ENCODE measurements around the gene OR8K5. TPM values are rescaled to one million over a fixed set of nuclear protein-coding genes. Genes with fewer than 3 reads are reported as not detected.

Gene OR8K5
- total RNA-seq, 1 experiment from 2014 or later = not detected

DNA sequence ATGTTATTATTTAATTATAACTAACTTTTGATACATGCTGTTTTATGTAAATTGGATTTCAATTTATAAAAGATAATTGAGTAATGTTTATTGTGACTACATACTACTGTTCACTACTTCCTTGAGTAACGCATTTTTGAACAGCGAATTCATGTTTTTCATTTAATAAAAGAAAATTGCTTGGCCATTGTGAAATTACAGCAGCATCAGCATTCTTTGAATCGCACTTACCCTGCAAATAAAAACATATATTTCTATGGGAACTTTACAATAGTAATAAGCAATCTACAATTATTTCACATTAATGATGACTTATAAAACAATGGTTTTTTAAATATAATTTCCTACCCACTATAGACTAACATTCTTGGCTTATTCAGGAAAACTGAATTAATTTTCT lies 36.6 kb upstream of the OR8K5 start:
- CTCF ChIA-PET = no interaction called here
- BruUV-seq (replicated peaks) = no TSS peak

More for the DNA sequence above, 36.6 kb upstream of the OR8K5 start:
- no peak overlapping the region for H3K27ac ChIP-seq (ENCODE audit: low read depth, low read length)
- no peaks in the 10 kb centered on the region for H3K9me2 ChIP-seq (ENCODE audit: insufficient read depth)
- no peaks in the 10 kb centered on the region for H3K27me3 ChIP-seq (ENCODE audit: insufficient read depth, low read length)
- no peaks in the 10 kb centered on the region for H4K20me1 ChIP-seq (ENCODE audit: insufficient read depth)
- no peak overlapping the region for H3K4me3 ChIP-seq (replicated peaks in 1 of 2; ENCODE audit: low read depth in 1 of 2, low read length in 2 of 2)
- intact Hi-C loops (cut with micrococcal nuclease) = no loop called here
- H2AFZ ChIP-seq (ENCODE audit: low read depth, low read length, poor library complexity, severe bottlenecking) = no peak overlapping the region
- no peaks in the 10 kb centered on the region for H3K79me2 ChIP-seq (ENCODE audit: insufficient read depth, low read length)
- TF ChIP-seq FOSL1 (IDR thresholded peaks at IDR 0.05; ENCODE audit: low read depth) (no peak), POLR2A (IDR thresholded peaks at IDR 0.05; ENCODE audit: borderline replicate concordance, extremely low read depth, insufficient read depth, insufficient read length) (no peak), CEBPB (IDR thresholded peaks at IDR 0.05; ENCODE audit: low read depth) (no peak), SP1 (IDR thresholded peaks at IDR 0.05; ENCODE audit: low read depth) (no peak), TCF7L2 (IDR thresholded peaks at IDR 0.05; ENCODE audit: borderline replicate concordance, extremely low read depth, insufficient read depth, insufficient read length) (no peak), YY1 (IDR thresholded peaks at IDR 0.05; ENCODE audit: extremely low read depth, insufficient replicate concordance, low read depth, low read length) (no peak), EZH2phosphoT487 (IDR thresholded peaks at IDR 0.05; ENCODE audit: borderline replicate concordance) (no peak), EZH2 (IDR thresholded peaks at IDR 0.05) (no peak), ZFX (IDR thresholded peaks at IDR 0.05) (no peak), RAD21 (IDR thresholded peaks at IDR 0.05; ENCODE audit: low read depth) (no peak), ELF1 (IDR thresholded peaks at IDR 0.05; ENCODE audit: borderline replicate concordance, low read depth) (no peak), POLR2AphosphoS5 (IDR thresholded peaks at IDR 0.05; ENCODE audit: low read depth, low read length) (no peak), SIN3A (IDR thresholded peaks at IDR 0.05; ENCODE audit: low read depth) (no peak), SRF (IDR thresholded peaks at IDR 0.05; ENCODE audit: low read depth) (no peak), EGR1 (IDR thresholded peaks at IDR 0.05; ENCODE audit: low read depth) (no peak)
- TF ChIP-seq, protein P1, sequence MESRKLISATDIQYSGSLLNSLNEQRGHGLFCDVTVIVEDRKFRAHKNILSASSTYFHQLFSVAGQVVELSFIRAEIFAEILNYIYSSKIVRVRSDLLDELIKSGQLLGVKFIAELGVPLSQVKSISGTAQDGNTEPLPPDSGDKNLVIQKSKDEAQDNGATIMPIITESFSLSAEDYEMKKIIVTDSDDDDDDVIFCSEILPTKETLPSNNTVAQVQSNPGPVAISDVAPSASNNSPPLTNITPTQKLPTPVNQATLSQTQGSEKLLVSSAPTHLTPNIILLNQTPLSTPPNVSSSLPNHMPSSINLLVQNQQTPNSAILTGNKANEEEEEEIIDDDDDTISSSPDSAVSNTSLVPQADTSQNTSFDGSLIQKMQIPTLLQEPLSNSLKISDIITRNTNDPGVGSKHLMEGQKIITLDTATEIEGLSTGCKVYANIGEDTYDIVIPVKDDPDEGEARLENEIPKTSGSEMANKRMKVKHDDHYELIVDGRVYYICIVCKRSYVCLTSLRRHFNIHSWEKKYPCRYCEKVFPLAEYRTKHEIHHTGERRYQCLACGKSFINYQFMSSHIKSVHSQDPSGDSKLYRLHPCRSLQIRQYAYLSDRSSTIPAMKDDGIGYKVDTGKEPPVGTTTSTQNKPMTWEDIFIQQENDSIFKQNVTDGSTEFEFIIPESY (IDR thresholded peaks at IDR 0.05; ENCODE audit: extremely low read depth, insufficient replicate concordance, low read length) = no peak
- TF ChIP-seq, protein P2, sequence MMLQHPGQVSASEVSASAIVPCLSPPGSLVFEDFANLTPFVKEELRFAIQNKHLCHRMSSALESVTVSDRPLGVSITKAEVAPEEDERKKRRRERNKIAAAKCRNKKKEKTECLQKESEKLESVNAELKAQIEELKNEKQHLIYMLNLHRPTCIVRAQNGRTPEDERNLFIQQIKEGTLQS (IDR thresholded peaks at IDR 0.05) = no peak
- TF ChIP-seq, protein P3, sequence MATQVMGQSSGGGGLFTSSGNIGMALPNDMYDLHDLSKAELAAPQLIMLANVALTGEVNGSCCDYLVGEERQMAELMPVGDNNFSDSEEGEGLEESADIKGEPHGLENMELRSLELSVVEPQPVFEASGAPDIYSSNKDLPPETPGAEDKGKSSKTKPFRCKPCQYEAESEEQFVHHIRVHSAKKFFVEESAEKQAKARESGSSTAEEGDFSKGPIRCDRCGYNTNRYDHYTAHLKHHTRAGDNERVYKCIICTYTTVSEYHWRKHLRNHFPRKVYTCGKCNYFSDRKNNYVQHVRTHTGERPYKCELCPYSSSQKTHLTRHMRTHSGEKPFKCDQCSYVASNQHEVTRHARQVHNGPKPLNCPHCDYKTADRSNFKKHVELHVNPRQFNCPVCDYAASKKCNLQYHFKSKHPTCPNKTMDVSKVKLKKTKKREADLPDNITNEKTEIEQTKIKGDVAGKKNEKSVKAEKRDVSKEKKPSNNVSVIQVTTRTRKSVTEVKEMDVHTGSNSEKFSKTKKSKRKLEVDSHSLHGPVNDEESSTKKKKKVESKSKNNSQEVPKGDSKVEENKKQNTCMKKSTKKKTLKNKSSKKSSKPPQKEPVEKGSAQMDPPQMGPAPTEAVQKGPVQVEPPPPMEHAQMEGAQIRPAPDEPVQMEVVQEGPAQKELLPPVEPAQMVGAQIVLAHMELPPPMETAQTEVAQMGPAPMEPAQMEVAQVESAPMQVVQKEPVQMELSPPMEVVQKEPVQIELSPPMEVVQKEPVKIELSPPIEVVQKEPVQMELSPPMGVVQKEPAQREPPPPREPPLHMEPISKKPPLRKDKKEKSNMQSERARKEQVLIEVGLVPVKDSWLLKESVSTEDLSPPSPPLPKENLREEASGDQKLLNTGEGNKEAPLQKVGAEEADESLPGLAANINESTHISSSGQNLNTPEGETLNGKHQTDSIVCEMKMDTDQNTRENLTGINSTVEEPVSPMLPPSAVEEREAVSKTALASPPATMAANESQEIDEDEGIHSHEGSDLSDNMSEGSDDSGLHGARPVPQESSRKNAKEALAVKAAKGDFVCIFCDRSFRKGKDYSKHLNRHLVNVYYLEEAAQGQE (IDR thresholded peaks at IDR 0.05; ENCODE audit: low read depth) = no peak
- TF ChIP-seq, protein P4, sequence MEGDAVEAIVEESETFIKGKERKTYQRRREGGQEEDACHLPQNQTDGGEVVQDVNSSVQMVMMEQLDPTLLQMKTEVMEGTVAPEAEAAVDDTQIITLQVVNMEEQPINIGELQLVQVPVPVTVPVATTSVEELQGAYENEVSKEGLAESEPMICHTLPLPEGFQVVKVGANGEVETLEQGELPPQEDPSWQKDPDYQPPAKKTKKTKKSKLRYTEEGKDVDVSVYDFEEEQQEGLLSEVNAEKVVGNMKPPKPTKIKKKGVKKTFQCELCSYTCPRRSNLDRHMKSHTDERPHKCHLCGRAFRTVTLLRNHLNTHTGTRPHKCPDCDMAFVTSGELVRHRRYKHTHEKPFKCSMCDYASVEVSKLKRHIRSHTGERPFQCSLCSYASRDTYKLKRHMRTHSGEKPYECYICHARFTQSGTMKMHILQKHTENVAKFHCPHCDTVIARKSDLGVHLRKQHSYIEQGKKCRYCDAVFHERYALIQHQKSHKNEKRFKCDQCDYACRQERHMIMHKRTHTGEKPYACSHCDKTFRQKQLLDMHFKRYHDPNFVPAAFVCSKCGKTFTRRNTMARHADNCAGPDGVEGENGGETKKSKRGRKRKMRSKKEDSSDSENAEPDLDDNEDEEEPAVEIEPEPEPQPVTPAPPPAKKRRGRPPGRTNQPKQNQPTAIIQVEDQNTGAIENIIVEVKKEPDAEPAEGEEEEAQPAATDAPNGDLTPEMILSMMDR (IDR thresholded peaks at IDR 0.05 in 2 of 3, conservative IDR thresholded peaks at IDR 0.05 in 1 of 3; ENCODE audit: borderline replicate concordance in 1 of 3, insufficient read depth in 1 of 3, low read depth in 2 of 3, low read length in 2 of 3) = no peak
- TF ChIP-seq, protein P5, sequence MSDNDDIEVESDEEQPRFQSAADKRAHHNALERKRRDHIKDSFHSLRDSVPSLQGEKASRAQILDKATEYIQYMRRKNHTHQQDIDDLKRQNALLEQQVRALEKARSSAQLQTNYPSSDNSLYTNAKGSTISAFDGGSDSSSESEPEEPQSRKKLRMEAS (IDR thresholded peaks at IDR 0.05) = no peak
- no peaks in the 10 kb centered on the region for H3K4me1 ChIP-seq (ENCODE audit: control insufficient read depth in 1 of 2, insufficient read depth in 2 of 2, low read length in 2 of 2)
- ATAC-seq (no peak), DNase-seq (ENCODE audit: low read depth, low spot score) (no peak)
- no peak overlapping the region for H3K9ac ChIP-seq (ENCODE audit: low read length)
- H3K9me3 ChIP-seq (ENCODE audit: control insufficient read depth in 1 of 2, insufficient read depth in 1 of 2, low read depth in 1 of 2, low read length in 2 of 2) = peaks cover 5 to 21% of the 10 kb centered on the region in 2 experiments; a peak in 2 of 4 replicates
- POLR2A ChIA-PET = no interaction called here
- no peak overlapping the region for H3K4me2 ChIP-seq (ENCODE audit: low read length)
- RAD21 ChIA-PET (ENCODE audit: low non-redundant PET in 1 of 2, low total read pairs in 2 of 2, uncharacterized antibody in 2 of 2, unreplicated experiment in 2 of 2) = no interaction called here
- no peaks in the 10 kb centered on the region for H3K36me3 ChIP-seq (ENCODE audit: control insufficient read depth in 1 of 2, insufficient read depth in 2 of 2, low read length in 2 of 2)

Measured in HCT116 (cell line).